ENCODE results near the gene SHLD1. TPM values are rescaled to one million over a fixed set of nuclear protein-coding genes. Genes with fewer than 3 reads are reported as not detected.

SHLD1 gene
- polyA plus RNA-seq, 1 donor (not counting 4 experiments of a cell fraction or from before 2014, with no cell fraction given): 3.2 TPM

DNA sequence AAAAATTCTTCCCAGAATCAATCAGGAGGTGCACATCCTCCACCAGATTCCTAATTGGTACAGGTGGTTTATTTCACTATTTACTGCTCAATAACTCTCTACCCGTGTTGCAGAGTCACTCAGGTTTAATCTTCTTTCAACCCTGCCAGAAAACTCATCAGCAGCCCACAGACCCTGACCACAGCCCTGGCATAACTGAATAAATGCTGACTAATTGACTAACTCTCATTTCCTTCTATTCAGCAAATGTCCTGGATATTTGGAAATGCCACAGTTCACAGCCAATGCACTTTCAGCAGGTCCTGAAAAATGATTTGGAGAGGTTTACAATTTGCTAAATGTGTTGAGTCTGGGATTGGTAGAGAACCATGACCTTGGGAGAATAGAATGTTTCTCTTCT lies 137.8 kb downstream of the SHLD1 start:
- Histone ChIP-seq H4K20me1 (ENCODE audit: control insufficient read depth, extremely low read depth, insufficient read depth, low read length) (no peaks in the 10 kb centered on the region), H3K9me3 (ENCODE audit: control insufficient read depth, low read depth, low read length) (no peaks in the 10 kb centered on the region), H3K9me1 (ENCODE audit: control insufficient read depth, extremely low read depth, insufficient read depth, low read length) (no peaks in the 10 kb centered on the region), H3K36me3 (ENCODE audit: control insufficient read depth in 2 of 2, extremely low read depth in 1 of 2, insufficient read depth in 2 of 2, low read length in 2 of 2) (no peaks in the 10 kb centered on the region), H3K27me3 (ENCODE audit: control insufficient read depth, extremely low read depth, insufficient read depth, low read length) (no peaks in the 10 kb centered on the region), H3K4me3 (ENCODE audit: control insufficient read depth in 2 of 3, extremely low read depth in 1 of 3, insufficient read depth in 2 of 3, low read depth in 1 of 3, low read length in 3 of 3) (no peak overlapping the region), H3K27ac (ENCODE audit: control insufficient read depth, insufficient read depth, low read length) (no peak overlapping the region), H3K4me1 (ENCODE audit: control insufficient read depth, extremely low read depth, insufficient read depth, low read length) (no peaks in the 10 kb centered on the region), H3K9ac (ENCODE audit: control insufficient read depth, extremely low read depth, insufficient read depth, low read length) (no peak overlapping the region), H3K79me2 (ENCODE audit: control insufficient read depth, insufficient read depth, low read length) (no peaks in the 10 kb centered on the region), H2AFZ (ENCODE audit: control insufficient read depth, low read length) (no peak overlapping the region), H3K4me2 (ENCODE audit: control insufficient read depth, extremely low read depth, insufficient read depth, low read depth, low read length) (no peak overlapping the region)
- TF ChIP-seq EZH2 (IDR thresholded peaks at IDR 0.05; ENCODE audit: low read length): no peak
- TF ChIP-seq, protein P1, sequence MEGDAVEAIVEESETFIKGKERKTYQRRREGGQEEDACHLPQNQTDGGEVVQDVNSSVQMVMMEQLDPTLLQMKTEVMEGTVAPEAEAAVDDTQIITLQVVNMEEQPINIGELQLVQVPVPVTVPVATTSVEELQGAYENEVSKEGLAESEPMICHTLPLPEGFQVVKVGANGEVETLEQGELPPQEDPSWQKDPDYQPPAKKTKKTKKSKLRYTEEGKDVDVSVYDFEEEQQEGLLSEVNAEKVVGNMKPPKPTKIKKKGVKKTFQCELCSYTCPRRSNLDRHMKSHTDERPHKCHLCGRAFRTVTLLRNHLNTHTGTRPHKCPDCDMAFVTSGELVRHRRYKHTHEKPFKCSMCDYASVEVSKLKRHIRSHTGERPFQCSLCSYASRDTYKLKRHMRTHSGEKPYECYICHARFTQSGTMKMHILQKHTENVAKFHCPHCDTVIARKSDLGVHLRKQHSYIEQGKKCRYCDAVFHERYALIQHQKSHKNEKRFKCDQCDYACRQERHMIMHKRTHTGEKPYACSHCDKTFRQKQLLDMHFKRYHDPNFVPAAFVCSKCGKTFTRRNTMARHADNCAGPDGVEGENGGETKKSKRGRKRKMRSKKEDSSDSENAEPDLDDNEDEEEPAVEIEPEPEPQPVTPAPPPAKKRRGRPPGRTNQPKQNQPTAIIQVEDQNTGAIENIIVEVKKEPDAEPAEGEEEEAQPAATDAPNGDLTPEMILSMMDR (optimal IDR thresholded peaks at IDR 0.05 in 1 of 3, IDR thresholded peaks at IDR 0.05 in 1 of 3, conservative IDR thresholded peaks at IDR 0.05 in 1 of 3; ENCODE audit: extremely low read depth in 1 of 3, insufficient read depth in 2 of 3, low read length in 3 of 3): no peak
- dilution Hi-C loops (cut with MboI; ENCODE audit: extremely low pct_ligation_motif_present, low sequenced_read_pairs): no loop called here
- FAIRE-seq (peak; percentile 20), DNase-seq (ENCODE audit: low read depth, low spot score) (no peak)

DNA sequence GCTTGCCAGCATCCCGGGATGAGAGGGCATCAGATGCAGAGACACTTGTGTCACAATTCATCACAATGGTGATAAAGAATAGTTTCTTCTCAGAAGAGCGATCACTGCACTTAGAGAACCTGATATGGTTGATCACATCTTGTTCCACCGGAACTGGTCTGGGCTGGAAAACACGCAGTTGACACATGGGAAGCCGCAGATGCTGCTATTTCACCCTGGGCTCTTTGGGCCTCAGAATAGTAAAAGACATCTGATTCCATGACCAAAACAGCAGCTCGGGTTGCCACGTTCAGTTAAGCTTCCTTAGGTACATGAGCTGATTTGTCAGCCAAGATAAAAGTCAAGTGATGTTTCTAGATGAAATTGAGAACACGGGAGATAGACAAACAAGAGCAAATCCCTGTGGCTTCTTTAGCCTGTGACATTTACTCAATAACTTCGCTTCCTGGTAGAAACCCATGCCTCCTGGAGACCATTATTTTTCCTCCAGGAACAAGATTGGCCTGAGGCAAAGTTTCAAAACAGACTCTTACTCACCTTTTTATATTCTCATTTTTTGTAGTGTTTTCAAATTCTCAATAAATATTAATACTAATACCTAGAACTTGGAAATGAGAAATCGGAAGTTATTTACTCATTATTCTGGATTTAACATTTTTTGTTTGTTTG lies 140.7 kb downstream of the SHLD1 start:
- no peak overlapping the region for H3K4me2 ChIP-seq (ENCODE audit: control insufficient read depth, extremely low read depth, insufficient read depth, low read depth, low read length)
- dilution Hi-C loops (cut with MboI; ENCODE audit: extremely low pct_ligation_motif_present, low sequenced_read_pairs): no loop called here
- no peaks in the 10 kb centered on the region for H3K9me1 ChIP-seq (ENCODE audit: control insufficient read depth, extremely low read depth, insufficient read depth, low read length)
- H2AFZ ChIP-seq (ENCODE audit: control insufficient read depth, low read length): no peak overlapping the region
- H3K27me3 ChIP-seq (ENCODE audit: control insufficient read depth, extremely low read depth, insufficient read depth, low read length): no peaks in the 10 kb centered on the region
- H3K27ac ChIP-seq (ENCODE audit: control insufficient read depth, insufficient read depth, low read length): no peak overlapping the region
- H3K79me2 ChIP-seq (ENCODE audit: control insufficient read depth, insufficient read depth, low read length): no peaks in the 10 kb centered on the region
- no peaks in the 10 kb centered on the region for H3K4me1 ChIP-seq (ENCODE audit: control insufficient read depth, extremely low read depth, insufficient read depth, low read length)
- H3K9me3 ChIP-seq (ENCODE audit: control insufficient read depth, low read depth, low read length): no peaks in the 10 kb centered on the region
- no peaks in the 10 kb centered on the region for H3K36me3 ChIP-seq (ENCODE audit: control insufficient read depth in 2 of 2, extremely low read depth in 1 of 2, insufficient read depth in 2 of 2, low read length in 2 of 2)
- FAIRE-seq (no peak), DNase-seq (ENCODE audit: low read depth, low spot score) (no peak)
- no peak overlapping the region for H3K4me3 ChIP-seq (ENCODE audit: control insufficient read depth in 2 of 3, extremely low read depth in 1 of 3, insufficient read depth in 2 of 3, low read depth in 1 of 3, low read length in 3 of 3)
- no peak for TF ChIP-seq EZH2 (IDR thresholded peaks at IDR 0.05; ENCODE audit: low read length)
- TF ChIP-seq, protein P1 (optimal IDR thresholded peaks at IDR 0.05 in 1 of 3, IDR thresholded peaks at IDR 0.05 in 1 of 3, conservative IDR thresholded peaks at IDR 0.05 in 1 of 3; ENCODE audit: extremely low read depth in 1 of 3, insufficient read depth in 2 of 3, low read length in 3 of 3): no peak
- no peaks in the 10 kb centered on the region for H4K20me1 ChIP-seq (ENCODE audit: control insufficient read depth, extremely low read depth, insufficient read depth, low read length)
- no peak overlapping the region for H3K9ac ChIP-seq (ENCODE audit: control insufficient read depth, extremely low read depth, insufficient read depth, low read length)

Measured in keratinocyte (primary cell).